NCI-H1930 (cell line): ENCODE results near the gene TPM2.

ENCODE experiments used
- DNase-seq, 2 experiments: peaks; one replicate each; lab custom pipeline; 2025; lab: John Stamatoyannopoulos, UW

The TPM2 gene

GRCh38 chr9:35675732-35676392, 13.9 kb downstream of the TPM2 start:
- DNase-seq: peak; percentile 65 to 74

DNA sequence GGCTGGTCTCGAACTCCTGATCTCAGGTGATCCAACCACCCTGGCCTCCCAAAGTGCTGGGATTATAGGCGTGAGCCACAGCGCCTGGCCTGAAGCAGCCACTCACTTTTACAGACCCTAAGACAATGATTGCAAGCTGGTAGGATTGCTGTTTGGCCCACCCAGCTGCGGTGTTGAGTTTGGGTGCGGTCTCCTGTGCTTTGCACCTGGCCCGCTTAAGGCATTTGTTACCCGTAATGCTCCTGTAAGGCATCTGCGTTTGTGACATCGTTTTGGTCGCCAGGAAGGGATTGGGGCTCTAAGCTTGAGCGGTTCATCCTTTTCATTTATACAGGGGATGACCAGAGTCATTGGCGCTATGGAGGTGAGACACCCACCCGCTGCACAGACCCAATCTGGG, 14.5 kb downstream of the TPM2 start:
- DNase-seq: no peak

GRCh38 chr9:35674025-35674361, 15.7 kb downstream of the TPM2 start:
- DNase-seq: no peak

DNA sequence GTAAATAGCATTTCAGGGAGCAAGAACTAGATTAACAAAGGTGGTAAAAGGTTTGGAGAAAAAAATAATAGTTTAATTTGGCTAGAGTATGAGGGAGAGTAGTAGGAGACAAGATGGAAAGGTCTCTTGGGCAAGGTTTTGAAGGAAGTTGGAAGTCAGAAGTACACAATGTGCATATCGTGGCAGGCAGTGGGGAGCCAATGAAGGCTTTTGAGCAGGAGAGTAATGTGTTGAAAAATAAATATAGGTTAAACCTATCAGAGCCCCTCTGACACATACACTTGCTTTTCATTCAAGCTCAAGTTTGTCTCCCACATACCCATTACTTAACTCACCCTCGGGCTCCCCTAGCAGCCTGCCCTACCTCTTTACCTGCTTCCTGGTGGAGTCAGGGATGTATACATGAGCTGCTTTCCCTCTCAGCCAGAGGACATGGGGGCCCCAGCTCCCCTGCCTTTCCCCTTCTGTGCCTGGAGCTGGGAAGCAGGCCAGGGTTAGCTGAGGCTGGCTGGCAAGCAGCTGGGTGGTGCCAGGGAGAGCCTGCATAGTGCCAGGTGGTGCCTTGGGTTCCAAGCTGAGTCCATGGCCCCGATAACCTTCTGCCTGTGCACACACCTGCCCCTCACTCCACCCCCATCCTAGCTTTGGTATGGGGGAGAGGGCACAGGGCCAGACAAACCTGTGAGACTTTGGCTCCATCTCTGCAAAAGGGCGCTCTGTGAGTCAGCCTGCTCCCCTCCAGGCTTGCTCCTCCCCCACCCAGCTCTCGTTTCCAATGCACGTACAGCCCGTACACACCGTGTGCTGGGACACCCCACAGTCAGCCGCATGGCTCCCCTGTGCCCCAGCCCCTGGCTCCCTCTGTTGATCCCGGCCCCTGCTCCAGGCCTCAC, 16.3 kb downstream of the TPM2 start, which contains the start of gene CA9:
CA9 (plus strand) TSS at position 797 of the 893 bp plus-strand sequence; CDS start at position 829, 32 bp downstream.
- DNase-seq: no peak

- DNase-seq: no peak
Observed at GRCh38 chr9:35669331-35670145, 20.2 kb downstream of the TPM2 start.

DNA sequence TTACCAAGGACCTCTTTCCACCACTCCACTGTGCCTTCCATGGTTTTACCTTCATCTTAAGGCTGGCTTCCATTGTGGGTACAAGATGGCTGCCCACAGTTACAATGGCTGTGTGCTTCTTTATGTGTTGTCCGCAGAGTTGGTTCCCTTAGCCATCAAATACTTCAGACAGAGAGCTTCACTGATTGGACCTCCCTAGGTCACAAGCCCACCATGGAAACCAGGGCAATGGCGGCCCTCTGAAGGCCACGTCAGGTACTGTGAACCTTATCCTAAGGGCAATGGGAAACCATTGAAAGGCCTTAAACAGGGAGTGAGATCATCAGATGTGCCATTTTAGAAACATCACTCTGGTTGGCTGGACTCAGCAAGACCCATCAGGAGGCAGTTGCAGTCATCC, 21.8 kb downstream of the TPM2 start:
- DNase-seq: no peak

DNA sequence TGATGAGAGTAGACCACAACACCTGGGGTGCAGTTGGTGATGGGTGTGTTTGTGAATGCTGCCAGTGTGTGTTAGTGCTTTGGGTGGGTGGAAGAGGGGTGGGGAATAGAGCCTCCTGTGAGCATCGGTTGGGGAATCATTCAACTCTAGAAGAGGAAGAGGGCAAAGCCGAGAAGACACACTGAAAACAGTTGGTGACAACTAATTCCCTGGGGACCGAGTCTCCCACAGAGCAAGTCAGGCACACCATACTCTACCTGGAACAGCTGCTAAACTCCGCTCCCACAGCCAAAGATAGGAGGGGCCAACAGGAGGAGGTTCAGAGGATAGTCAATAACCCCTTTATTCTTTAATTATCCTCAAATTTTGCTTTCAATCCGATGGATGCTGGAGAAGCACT, 23.2 kb downstream of the TPM2 start:
- DNase-seq: no peak

DNA sequence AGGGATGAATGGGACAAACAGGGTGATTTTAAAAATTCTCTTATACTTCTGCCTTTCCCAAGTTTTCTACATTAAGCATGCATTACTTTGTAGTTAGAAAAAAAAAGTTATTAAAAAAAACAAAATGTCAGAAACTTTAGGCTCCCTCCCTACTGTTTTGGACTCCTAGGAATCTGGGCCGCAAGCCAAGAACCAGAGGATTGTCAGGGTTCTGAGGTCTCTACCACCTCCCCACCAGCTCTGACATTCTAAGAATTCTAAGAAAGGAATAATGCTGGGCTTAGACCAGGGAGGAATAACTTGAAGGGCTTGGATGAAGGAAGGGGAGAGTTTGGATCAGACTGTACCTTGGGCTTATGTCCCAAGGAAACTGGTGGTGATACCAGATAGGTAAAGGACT, 23.7 kb downstream of the TPM2 start:
- no peak for DNase-seq

- DNase-seq: no peak
Observed at GRCh38 chr9:35665471-35665818, 24.3 kb downstream of the TPM2 start.

DNA sequence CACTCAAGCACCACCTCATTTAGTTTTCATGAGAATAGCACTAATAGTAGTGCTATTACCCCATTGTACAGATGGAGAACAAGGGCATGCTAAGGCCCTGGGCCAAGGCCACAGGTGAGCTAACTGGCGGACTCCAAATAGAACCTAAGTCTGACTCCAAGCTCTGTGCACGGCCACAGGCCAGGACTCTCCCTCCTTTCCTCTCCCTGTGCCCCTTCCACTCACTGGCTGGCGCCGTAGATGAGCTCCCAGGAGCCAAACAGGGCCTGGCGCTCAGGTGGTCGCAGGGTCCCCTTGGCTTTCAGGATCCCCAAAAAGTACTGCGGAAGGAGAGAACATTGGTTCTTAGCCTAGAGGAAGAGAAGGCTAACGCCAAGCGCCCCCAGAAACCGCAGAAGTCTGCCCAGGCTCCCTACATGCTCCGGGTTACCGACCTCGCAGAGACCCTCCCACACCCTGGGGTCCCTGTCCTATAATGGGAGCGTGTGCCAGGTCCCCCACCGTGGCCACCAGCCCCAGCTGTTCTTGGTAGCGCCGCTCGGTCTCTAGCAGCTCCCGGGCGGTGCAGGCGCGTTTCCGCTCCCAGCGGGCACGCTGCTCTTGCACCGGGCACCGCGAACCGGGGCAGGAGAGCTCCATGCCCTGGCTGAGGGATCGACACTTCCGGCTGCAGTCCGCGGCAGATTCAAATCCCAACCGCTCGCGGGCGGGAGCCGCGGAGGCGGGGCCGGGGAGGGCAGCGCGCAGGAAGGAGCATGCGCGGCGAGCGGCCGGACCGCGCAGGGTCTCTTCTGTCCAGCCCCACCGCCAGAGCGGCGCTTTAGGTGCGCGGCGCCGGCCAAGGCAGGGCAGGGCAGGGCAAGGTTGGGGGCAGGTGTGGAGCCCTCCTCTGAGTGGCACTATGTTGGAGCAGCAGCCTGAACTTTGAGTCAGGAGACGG, 24.9 kb downstream of the TPM2 start, which contains the start of gene ARHGEF39:
ARHGEF39 (minus strand) TSS at position 665 of the 940 bp plus-strand sequence; CDS start at position 639, 26 bp downstream.
- DNase-seq: peak; percentile 89 to 91

DNA sequence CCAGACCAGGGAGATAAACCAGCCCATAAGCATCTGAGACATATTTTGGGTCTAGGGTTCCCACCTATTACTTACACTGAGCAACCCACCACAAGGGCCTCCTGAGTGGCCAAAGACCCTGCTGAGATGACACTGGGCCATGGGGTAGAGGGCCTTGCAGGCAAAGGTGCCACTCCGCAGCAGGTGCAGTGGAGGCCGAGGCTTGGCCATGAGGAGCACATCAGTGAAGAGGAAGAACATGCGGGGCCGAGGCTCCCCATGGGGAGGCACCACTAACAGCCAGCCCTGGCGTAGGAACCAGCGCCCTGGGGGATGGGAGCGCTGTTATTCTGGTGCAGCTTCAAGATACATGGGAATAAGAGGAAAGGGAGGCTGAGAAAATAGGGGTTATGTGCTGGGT, 27.3 kb downstream of the TPM2 start:
- no peak for DNase-seq

- no peak for DNase-seq
Observed at GRCh38 chr9:35661756-35662350, 27.9 kb downstream of the TPM2 start.

GRCh38 chr9:35660966-35661415, 28.7 kb downstream of the TPM2 start:
- DNase-seq: peak in 1 of 2 experiments; percentile 22

- no peak for DNase-seq
Observed at GRCh38 chr9:35659340-35659739, 30.4 kb downstream of the TPM2 start.

- no peak for DNase-seq
Observed at GRCh38 chr9:35658968-35659220, 30.8 kb downstream of the TPM2 start.

DNA sequence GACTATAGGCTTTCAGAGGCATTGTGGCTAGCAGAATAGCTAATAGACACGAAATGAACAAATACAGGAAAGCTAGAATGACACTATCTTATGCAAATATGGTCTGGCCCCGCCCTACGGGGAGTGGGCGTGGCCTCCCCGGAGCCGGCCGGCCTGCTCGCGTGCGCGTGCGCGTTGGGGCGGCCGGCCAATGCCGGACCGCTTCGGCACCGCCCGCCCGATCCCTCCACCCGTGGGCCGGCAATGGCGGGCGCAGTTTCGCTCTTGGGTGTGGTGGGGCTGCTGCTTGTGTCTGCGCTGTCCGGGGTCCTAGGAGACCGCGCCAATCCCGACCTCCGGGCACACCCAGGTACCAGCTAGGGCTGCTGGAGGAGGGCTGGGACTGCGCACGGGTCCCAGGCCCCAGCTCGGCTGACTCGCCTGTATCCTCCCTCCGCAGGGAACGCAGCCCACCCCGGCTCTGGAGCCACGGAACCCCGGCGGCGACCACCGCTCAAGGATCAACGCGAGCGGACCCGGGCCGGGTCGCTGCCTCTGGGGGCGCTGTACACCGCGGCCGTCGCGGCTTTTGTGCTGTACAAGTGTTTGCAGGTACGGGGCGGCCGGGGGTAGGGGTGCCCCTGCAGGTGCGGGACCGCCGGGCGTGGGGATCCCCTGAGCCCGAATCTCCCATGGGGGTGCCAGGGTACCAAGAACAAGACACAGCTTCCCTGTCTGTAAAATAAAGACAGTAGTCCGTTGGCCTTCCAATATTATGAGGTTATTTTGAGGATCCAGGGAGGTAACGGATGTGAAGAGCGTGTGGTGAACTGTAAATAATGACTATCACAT, 31.4 kb downstream of the TPM2 start, which contains the start of gene CCDC107:
CCDC107 (plus strand) TSS at position 156 of the 831 bp plus-strand sequence; CDS start at position 244, 88 bp downstream.
- DNase-seq: peak; percentile 74 to 93

DNA sequence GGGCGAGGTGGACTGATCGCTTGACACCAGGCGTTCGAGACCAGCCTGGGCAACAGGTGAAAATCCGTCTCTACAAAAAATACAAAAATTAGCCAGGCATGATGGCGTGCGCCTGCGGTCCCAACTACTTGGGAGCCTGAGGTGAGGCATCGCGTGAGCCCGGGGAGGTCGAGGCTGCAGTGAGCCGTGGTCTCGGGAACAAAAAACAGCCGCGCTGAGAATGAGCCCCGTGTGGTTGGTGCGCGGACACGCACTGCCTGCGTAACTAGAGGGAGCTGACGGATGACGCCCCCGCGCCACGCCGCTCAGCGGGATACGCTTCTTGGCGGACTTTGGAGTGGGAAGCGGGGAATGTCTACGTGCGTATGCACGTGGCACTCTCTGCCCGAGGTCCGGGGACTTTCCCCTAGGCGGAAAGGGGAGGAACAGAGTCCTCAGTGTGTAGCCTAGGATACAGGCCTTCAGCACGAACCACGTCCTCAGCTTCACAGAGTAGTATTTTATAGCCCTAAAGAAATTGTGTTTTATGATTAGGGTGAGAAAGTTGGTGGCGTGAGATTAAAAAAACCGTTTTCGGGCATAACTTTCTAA, 32.1 kb downstream of the TPM2 start, which contains the start of gene RMRP:
RMRP (minus strand) TSS at position 474 of the 591 bp plus-strand sequence.
- peak; percentile 99 for DNase-seq

GRCh38 chr9:35656831-35657545, 32.7 kb downstream of the TPM2 start:
- DNase-seq: peak in 1 of 2 experiments; percentile 59

DNA sequence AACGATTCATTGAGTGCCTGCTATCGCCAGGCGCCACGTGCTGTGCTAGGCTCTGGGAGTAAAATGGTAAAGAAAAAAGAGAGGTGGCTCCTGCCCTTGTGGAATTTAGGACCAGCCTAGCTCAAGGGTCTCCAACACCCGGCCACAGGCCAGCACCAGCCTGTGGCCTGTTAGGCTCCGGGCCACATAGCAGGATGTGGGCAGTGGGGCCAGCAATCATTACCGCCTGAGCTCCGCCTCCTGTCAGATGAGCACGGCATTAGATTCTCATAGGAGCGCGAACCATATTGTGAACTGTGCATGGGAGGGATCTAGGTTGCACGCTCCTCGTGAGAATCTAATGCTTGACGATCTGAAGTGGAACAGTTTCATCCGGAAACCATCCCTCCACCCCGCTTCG, 33.4 kb downstream of the TPM2 start:
- no peak for DNase-seq
